ENCODE measurements around the gene LRMDA. TPM values are rescaled to one million over a fixed set of nuclear protein-coding genes. Genes with fewer than 3 reads are reported as not detected.

The LRMDA gene
- polyA plus RNA-seq, 1 donor (not counting 4 experiments of a cell fraction or from before 2014, with no cell fraction given) = not detected

- FAIRE-seq (no peak), DNase-seq (ENCODE audit: low read depth, low spot score) (no peak)
- Histone ChIP-seq H4K20me1 (ENCODE audit: control insufficient read depth, extremely low read depth, insufficient read depth, low read length) (no peaks in the 10 kb centered on the region), H3K9ac (ENCODE audit: control insufficient read depth, extremely low read depth, insufficient read depth, low read length) (no peak overlapping the region), H3K27ac (ENCODE audit: control insufficient read depth, insufficient read depth, low read length) (no peak overlapping the region), H3K79me2 (ENCODE audit: control insufficient read depth, insufficient read depth, low read length) (no peaks in the 10 kb centered on the region), H3K36me3 (ENCODE audit: control insufficient read depth in 2 of 2, extremely low read depth in 1 of 2, insufficient read depth in 2 of 2, low read length in 2 of 2) (no peaks in the 10 kb centered on the region), H3K4me2 (ENCODE audit: control insufficient read depth, extremely low read depth, insufficient read depth, low read depth, low read length) (no peak overlapping the region), H3K4me1 (ENCODE audit: control insufficient read depth, extremely low read depth, insufficient read depth, low read length) (no peaks in the 10 kb centered on the region), H3K4me3 (ENCODE audit: control insufficient read depth in 2 of 3, extremely low read depth in 1 of 3, insufficient read depth in 2 of 3, low read depth in 1 of 3, low read length in 3 of 3) (no peak overlapping the region), H3K9me3 (ENCODE audit: control insufficient read depth, low read depth, low read length) (no peaks in the 10 kb centered on the region), H3K27me3 (ENCODE audit: control insufficient read depth, extremely low read depth, insufficient read depth, low read length) (peaks cover 8% of the 10 kb centered on the region), H2AFZ (ENCODE audit: control insufficient read depth, low read length) (no peak overlapping the region), H3K9me1 (ENCODE audit: control insufficient read depth, extremely low read depth, insufficient read depth, low read length) (no peaks in the 10 kb centered on the region)
- dilution Hi-C loops (cut with MboI; ENCODE audit: extremely low pct_ligation_motif_present, low sequenced_read_pairs) = no loop called here
- no peak for TF ChIP-seq CTCF (optimal IDR thresholded peaks at IDR 0.05 in 1 of 3, IDR thresholded peaks at IDR 0.05 in 1 of 3, conservative IDR thresholded peaks at IDR 0.05 in 1 of 3; ENCODE audit: extremely low read depth in 1 of 3, insufficient read depth in 2 of 3, low read length in 3 of 3)
- no peak for TF ChIP-seq EZH2 (IDR thresholded peaks at IDR 0.05; ENCODE audit: low read length)
Observed at GRCh38 chr10:75935650-75936400, 504.4 kb downstream of the LRMDA start.

DNA sequence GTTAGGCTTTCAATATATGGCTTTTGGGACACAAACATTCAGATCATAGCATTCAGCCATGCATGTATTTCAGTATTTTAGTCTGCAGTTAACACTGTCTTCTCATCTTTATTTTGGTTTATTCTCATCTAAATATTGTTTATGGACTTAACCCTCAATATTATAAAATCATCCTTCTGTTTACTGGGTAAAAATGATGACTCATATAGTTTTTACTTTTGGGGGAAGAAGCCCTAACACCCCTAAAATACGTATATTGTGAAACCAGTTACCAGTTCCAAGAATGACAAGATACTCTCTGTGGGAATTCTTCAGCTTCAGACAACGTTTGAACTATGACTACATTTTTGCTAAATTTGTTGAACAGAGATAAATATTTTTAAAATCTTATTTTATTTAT is 505.4 kb downstream of the LRMDA start:
- H3K4me2 ChIP-seq (ENCODE audit: control insufficient read depth, extremely low read depth, insufficient read depth, low read depth, low read length) = no peak overlapping the region
- peaks cover 8% of the 10 kb centered on the region for H3K27me3 ChIP-seq (ENCODE audit: control insufficient read depth, extremely low read depth, insufficient read depth, low read length)
- H3K36me3 ChIP-seq (ENCODE audit: control insufficient read depth in 2 of 2, extremely low read depth in 1 of 2, insufficient read depth in 2 of 2, low read length in 2 of 2) = no peaks in the 10 kb centered on the region
- no peak overlapping the region for H2AFZ ChIP-seq (ENCODE audit: control insufficient read depth, low read length)
- H3K79me2 ChIP-seq (ENCODE audit: control insufficient read depth, insufficient read depth, low read length) = no peaks in the 10 kb centered on the region
- no peaks in the 10 kb centered on the region for H3K9me1 ChIP-seq (ENCODE audit: control insufficient read depth, extremely low read depth, insufficient read depth, low read length)
- no peaks in the 10 kb centered on the region for H3K4me1 ChIP-seq (ENCODE audit: control insufficient read depth, extremely low read depth, insufficient read depth, low read length)
- dilution Hi-C loops (cut with MboI; ENCODE audit: extremely low pct_ligation_motif_present, low sequenced_read_pairs) = no loop called here
- no peak overlapping the region for H3K27ac ChIP-seq (ENCODE audit: control insufficient read depth, insufficient read depth, low read length)
- H4K20me1 ChIP-seq (ENCODE audit: control insufficient read depth, extremely low read depth, insufficient read depth, low read length) = no peaks in the 10 kb centered on the region
- no peak overlapping the region for H3K9ac ChIP-seq (ENCODE audit: control insufficient read depth, extremely low read depth, insufficient read depth, low read length)
- H3K4me3 ChIP-seq (ENCODE audit: control insufficient read depth in 2 of 3, extremely low read depth in 1 of 3, insufficient read depth in 2 of 3, low read depth in 1 of 3, low read length in 3 of 3) = no peak overlapping the region
- no peaks in the 10 kb centered on the region for H3K9me3 ChIP-seq (ENCODE audit: control insufficient read depth, low read depth, low read length)
- TF ChIP-seq CTCF (optimal IDR thresholded peaks at IDR 0.05 in 1 of 3, IDR thresholded peaks at IDR 0.05 in 1 of 3, conservative IDR thresholded peaks at IDR 0.05 in 1 of 3; ENCODE audit: extremely low read depth in 1 of 3, insufficient read depth in 2 of 3, low read length in 3 of 3) = no peak
- TF ChIP-seq EZH2 (IDR thresholded peaks at IDR 0.05; ENCODE audit: low read length) = no peak
- no peak for FAIRE-seq
- DNase-seq (ENCODE audit: low read depth, low spot score) = no peak

Data from keratinocyte (primary cell).